Right lobe of liver (tissue), 6 donors: ENCODE results near the gene PDE10A. TPM values are rescaled to one million over a fixed set of nuclear protein-coding genes. Genes with fewer than 3 reads are reported as not detected.

Experiments used
- ATAC-seq, 4 donors: fragments of 200-7000 bp; cut with Tn5 transposase; one replicate each; pipeline ENCODE4 v1.9.1; 2020; ENCODE audit warnings: mild to moderate bottlenecking in 4 of 4, moderate library complexity in 4 of 4
- DNase-seq, 3 donors: peaks; one replicate each; pipeline ENCODE4 v3.0.0-alpha.2; 2020
- H3K27ac ChIP-seq, 3 donors: fragments of 200-600 bp; one replicate each; pipeline ENCODE4 v1.8.0; 2022
- H3K27me3 ChIP-seq, 2 donors: fragments of 200-600 bp; one replicate each; pipeline ENCODE4 v1.8.0; 2022
- H3K36me3 ChIP-seq, 4 donors: fragments of 200-600 bp; sonication (generic) in 1 of 4; one replicate each; pipeline versions ENCODE4 v1.5.1 to v1.8.0; 2017 to 2022; ENCODE audit warnings: control low read depth in 1 of 4
- H3K4me1 ChIP-seq, 4 donors: fragments of 200-600 bp; sonication (generic) in 1 of 4; one replicate each; pipeline versions ENCODE4 v1.5.1 to v1.8.0; 2017 to 2022; ENCODE audit warnings: control low read depth in 1 of 4
- H3K4me3 ChIP-seq, 3 donors: fragments of 200-600 bp; one replicate each; pipeline ENCODE4 v1.8.0; 2022
- H3K9me3 ChIP-seq, 4 donors: fragments of 200-600 bp; sonication (generic) in 1 of 4; one replicate each; pipeline versions ENCODE4 v1.5.1 to v1.8.0; 2017 to 2022; ENCODE audit warnings: control low read depth in 1 of 4
- POLR2A ChIP-seq: fragments of 450-650 bp; IDR thresholded peaks from one replicate; pipeline ENCODE4 v1.6.1; 2017; ENCODE audit warnings: antibody characterized with exemption, mild to moderate bottlenecking
- WGBS: methylation state at CpG from one replicate; pipeline ENCODE4 v1.1.6; 2018; ENCODE audit warnings: low coverage, low lambda C conversion rate; ENCODE audit not compliant: insufficient coverage; ENCODE audit errors: missing lambda C conversion rate; 5-methylcytosine and 5-hydroxymethylcytosine counted together
- intact Hi-C, 2 donors: fragments of 100-400 bp; cut with DNase I; formaldehyde crosslinking; loops; one replicate each; pipeline versions ENCODE4 v1.11.2 to v1.14.1; 2022
- total RNA-seq, 6 experiments: library from RNA; depleted of rRNA in 2 of 6; stranded (reverse); fragments of >200 nt in 2 of 6; fragmentation: NEBNext Ultra II Directional in 3 of 6; extraction: Animal tissue kit (Norgen Biotek cat#: 25700) in 3 of 6; gene quantifications; one replicate each; pipeline versions ENCODE4 v1.1.0 to v1.2.4, GENCODE V29; 2016 to 2023
- TF ChIP-seq, protein P1 (sequence below), 4 donors: fragments of 200-600 bp in 3 of 4; fragments of 450-650 bp in 1 of 4; IDR thresholded peaks; one replicate each; pipeline versions ENCODE4 v1.5.1 to v1.8.0; 2016 to 2022; ENCODE audit warnings: antibody characterized with exemption in 4 of 4, mild to moderate bottlenecking in 2 of 4
- donor health status: DM: no; HTN: yes; CAD: no.
- donor health status: DM: no; HTN: no; CAD: no.
- donor health status: DM: no; HTN: no; CAD: no.
- donor health status: DM: no; HTN: yes; CAD: no.
- donor health status: DM: no; HTN: yes; CAD: no.

PDE10A gene
- total RNA-seq, 6 experiments from 2014 or later = 0.48 to 1.5 (median 0.65) TPM

DNA sequence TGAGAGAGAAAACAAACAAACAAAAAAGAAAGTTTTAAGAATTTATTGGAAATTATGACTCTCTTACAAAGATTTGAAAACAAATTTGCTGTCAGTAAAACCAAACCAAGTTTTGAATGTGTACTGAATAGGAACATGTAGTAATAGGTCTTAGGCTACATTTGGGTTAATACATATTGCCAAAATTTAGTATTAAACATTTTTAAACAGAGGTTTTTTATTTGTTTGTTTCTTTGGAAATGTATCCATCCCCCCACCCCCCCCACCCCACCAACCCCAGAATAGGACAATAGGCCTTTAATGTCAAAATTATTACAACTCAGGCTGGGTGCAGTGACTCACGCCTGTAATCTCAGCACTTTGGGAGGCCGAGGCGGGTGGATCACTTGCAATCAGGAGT lies 356.1 kb downstream of the PDE10A start:
- Histone ChIP-seq H3K27me3 (no peaks in the 10 kb centered on the region), H3K4me3 (no peak overlapping the region), H3K27ac (no peak overlapping the region), H3K36me3 (no peaks in the 10 kb centered on the region), H3K4me1 (no peaks in the 10 kb centered on the region), H3K9me3 (no peaks in the 10 kb centered on the region)
- DNase-seq (no peak), ATAC-seq (no peak)
- intact Hi-C loops = no loop called here
- TF ChIP-seq, protein P1, sequence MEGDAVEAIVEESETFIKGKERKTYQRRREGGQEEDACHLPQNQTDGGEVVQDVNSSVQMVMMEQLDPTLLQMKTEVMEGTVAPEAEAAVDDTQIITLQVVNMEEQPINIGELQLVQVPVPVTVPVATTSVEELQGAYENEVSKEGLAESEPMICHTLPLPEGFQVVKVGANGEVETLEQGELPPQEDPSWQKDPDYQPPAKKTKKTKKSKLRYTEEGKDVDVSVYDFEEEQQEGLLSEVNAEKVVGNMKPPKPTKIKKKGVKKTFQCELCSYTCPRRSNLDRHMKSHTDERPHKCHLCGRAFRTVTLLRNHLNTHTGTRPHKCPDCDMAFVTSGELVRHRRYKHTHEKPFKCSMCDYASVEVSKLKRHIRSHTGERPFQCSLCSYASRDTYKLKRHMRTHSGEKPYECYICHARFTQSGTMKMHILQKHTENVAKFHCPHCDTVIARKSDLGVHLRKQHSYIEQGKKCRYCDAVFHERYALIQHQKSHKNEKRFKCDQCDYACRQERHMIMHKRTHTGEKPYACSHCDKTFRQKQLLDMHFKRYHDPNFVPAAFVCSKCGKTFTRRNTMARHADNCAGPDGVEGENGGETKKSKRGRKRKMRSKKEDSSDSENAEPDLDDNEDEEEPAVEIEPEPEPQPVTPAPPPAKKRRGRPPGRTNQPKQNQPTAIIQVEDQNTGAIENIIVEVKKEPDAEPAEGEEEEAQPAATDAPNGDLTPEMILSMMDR (IDR thresholded peaks at IDR 0.05) = no peak
- TF ChIP-seq POLR2A = no peak
- WGBS = 58% methylated on average over 3 of the region's 3 CpGs

DNA sequence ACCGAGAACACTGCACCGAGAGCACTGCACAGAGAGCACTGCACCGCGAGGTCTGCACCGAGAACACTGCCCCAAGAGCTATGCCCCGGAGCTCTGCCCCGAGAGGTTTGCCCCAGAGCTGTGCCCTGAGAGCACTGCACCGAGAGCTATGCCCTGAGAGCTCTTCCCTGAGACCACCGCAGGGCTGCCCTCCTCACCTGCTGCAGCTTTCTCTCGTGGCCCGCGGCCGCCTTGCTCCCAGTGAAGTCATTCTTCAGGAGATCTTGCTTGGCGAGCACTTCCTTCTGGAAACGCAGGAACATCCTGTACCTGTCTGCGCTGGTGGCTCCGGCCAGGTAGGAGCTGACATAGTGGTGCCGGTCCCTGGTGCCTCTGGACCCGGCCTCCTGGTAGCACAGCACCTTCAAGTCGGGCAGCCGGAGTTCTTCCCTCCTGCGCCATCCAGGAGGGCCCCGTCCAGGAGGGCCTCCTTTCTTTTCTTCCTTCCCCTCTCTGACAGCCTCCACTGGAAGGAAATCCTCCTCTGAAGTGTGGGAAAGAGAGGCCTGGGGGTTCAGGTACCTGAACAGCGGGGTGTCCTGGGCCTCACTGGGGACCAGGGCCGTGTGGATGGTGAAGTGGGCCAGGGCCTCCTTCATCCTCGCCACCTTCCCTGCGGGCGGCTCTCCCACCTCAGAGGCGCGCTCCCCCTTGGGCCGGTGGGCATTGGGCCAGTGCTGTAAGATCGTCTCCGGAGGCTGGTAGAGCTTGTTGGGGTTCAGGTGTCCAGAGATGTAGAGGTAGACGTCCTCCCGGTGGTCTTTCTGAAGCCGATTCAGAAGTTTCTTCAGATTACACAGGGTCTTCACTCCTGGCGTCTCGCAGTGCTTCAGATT lies 361.4 kb downstream of the PDE10A start:
- Histone ChIP-seq H3K4me1 (no peaks in the 10 kb centered on the region), H3K9me3 (no peaks in the 10 kb centered on the region), H3K27me3 (no peaks in the 10 kb centered on the region), H3K36me3 (no peaks in the 10 kb centered on the region), H3K27ac (no peak overlapping the region), H3K4me3 (no peak overlapping the region)
- no CpG with 5 or more reads among the region's 38 CpGs for WGBS
- ATAC-seq = peak in 1 of 4 donors; percentile 41
- DNase-seq = peak in 1 of 3 donors; percentile 46
- intact Hi-C loops = no loop called here
- no peak for TF ChIP-seq POLR2A
- TF ChIP-seq, protein P1 (IDR thresholded peaks at IDR 0.05) = no peak

DNA sequence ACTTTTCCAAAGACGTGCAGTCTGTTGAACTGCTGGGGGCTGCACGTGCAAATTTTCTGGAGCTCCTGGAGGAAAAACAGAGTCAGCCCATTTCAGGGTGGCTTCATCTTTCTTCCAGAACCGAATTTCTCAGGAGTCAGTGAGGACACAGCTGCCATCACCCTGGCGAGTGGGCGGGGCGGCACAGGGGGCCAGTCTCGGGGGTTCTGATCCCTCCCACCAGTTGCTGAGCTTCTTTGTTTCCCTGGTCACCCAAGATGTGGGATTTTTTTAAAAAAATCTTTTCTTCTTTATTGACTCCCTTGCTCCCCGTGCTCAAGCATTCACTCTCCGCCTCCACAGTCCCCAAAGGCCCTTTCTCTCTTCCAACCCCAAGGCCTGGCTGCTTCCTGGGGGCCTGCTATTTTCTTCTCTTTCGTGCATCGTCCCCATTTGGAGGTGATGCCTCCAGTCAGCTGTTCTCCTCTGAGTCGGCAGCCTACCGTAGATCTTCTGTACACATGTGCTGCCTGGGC lies 362.6 kb downstream of the PDE10A start:
- Histone ChIP-seq H3K36me3 (no peaks in the 10 kb centered on the region), H3K4me3 (no peak overlapping the region), H3K27me3 (no peaks in the 10 kb centered on the region), H3K4me1 (no peaks in the 10 kb centered on the region), H3K9me3 (no peaks in the 10 kb centered on the region), H3K27ac (no peak overlapping the region)
- WGBS = 57% methylated on average over 12 of the region's 13 CpGs
- intact Hi-C loops = no loop called here
- TF ChIP-seq, protein P1 (IDR thresholded peaks at IDR 0.05) = no peak
- no peak for TF ChIP-seq POLR2A
- DNase-seq (no peak), ATAC-seq (no peak)

DNA sequence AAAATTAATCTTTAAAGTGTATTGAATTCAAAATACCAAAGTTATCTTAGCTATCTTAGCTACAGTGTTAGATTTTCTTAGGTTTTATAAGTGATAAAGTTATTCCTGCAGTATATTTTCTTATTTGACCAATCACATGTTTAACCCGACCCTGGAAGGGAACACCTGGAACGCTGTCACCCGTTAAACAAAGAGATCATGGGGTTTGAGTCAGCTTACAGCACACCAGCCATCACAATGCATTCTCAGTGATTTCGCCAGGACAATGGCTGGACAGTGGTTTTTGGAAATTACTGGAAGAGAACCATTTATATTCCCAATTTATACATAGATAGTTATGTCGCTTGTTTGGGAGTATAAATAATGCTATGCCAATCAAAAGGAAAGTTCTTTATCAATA lies 364.2 kb downstream of the PDE10A start:
- DNase-seq = no peak
- no peaks in the 10 kb centered on the region for H3K9me3 ChIP-seq
- H3K27me3 ChIP-seq = no peaks in the 10 kb centered on the region
- ATAC-seq = no peak
- H3K27ac ChIP-seq = no peak overlapping the region
- no peaks in the 10 kb centered on the region for H3K4me1 ChIP-seq
- no peak overlapping the region for H3K4me3 ChIP-seq
- no peak for TF ChIP-seq POLR2A
- TF ChIP-seq, protein P1 (IDR thresholded peaks at IDR 0.05) = no peak
- intact Hi-C loops = no loop called here
- no peaks in the 10 kb centered on the region for H3K36me3 ChIP-seq
- 51% methylated on average over 5 of the region's 5 CpGs for WGBS
